Esophagus mucosa (tissue), 1 donor: ENCODE results near the gene TK2. TPM values are rescaled to one million over a fixed set of nuclear protein-coding genes. Genes with fewer than 3 reads are reported as not detected.
"Not testable (repeated sequence)": the region's sequence is repeated elsewhere in the genome, so short reads cannot be mapped to it uniquely, and the experiment has no call there.

Experiments
- ATAC-seq: fragments of 200-7000 bp; cut with Tn5 transposase; one replicate; pipeline ENCODE4 v1.9.1; 2020
- total RNA-seq: library from RNA; stranded (reverse); gene quantifications from one replicate; pipeline ENCODE4 v1.2.4, GENCODE V29; 2023
- donor health status: DM: yes; HTN: yes; CAD: no.

The TK2 gene
- total RNA-seq, 1 donor from 2014 or later: 8.5 TPM

DNA sequence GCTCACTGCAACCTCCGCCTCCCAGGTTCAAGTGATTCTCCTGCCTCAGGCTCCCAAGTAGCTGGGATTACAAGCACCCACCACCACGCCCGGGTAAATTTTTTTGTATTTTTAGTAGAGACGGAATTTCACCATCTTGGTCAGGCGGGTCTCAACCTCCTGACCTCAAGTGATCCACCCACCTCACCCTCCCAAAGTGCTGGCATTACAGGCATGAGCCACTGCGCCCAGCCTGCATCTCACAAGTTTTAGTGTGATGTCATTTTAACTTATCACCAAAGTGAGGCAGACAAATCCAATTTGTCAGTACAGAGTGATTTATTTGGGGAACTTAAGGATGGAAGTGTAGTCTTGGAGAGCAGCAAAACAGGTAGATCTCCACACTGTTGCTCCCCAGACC, 83.3 kb downstream of the TK2 start:
- ATAC-seq: not testable (repeated sequence)

- ATAC-seq: not testable (repeated sequence)
These were observed 84.0 kb downstream of the TK2 start for GRCh38 chr16:66465946-66466345.

DNA sequence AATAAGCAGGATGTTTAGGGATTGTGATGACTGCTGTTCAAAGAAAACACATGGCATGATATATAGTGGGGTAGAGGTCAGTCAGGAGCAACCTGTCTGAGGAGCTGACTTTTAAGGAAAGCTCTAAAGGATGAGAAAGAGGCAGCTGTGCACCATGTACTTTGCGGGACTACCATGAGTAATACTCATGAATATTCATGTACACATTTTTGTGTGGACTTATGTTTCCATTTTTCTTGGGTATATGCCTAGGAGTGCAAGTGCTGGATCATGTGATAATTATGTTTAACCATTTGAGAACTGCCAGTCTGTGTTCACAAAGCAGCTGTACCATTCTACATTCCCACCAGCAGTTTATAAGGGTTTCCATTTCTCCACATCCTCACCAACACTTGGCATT, 87.0 kb downstream of the TK2 start:
- ATAC-seq: no peak

DNA sequence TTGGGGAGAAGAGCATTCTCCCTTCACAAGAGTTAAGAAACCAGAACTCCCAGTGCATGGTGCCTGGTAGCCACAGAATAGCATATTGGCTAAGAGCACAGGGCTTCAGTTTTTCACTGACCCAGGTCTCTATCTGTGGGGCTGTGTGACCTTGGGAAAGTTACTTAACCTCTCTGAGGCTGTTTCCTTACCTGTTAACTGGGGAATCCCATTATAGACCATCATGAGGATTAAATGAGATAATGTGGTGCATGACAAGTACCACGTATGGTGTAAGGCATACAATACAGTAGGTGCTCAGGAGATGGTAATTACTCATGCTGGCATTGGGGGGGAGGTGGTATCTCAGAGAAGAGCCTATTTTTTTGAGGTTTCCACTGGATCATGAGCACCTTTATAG, 89.2 kb downstream of the TK2 start:
- ATAC-seq: no peak

GRCh38 chr16:66459878-66460277, 90.0 kb downstream of the TK2 start:
- no peak for ATAC-seq

DNA sequence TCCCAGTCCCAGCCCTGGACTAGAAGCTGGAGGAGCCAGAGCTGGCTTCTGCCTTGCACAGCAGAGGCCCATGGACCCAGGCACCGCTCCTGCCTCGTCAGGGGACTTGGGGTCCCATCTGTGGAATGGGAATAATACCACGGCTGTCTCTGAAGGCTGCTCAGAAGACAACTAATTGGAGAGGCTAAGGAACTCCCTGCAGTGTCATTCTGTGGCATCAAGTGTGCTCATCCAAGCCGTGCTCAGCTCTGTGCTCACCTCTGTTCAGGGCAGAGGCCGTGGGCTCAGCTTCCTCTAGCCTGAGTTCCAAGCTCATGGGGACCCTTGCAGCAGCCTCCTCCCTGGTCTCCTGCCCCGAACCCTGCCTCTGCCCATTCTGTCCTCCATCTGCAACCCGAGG, 91.1 kb downstream of the TK2 start:
- ATAC-seq: no peak

GRCh38 chr16:66458292-66458691, 91.6 kb downstream of the TK2 start:
- no peak for ATAC-seq

Other genes starting within 250 kb of the TK2 start
- 5.3 TPM for gene CDH5, start 183.4 kb downstream of the TK2 start, total RNA-seq
- gene BEAN1, start 122.8 kb downstream of the TK2 start, total RNA-seq: 0.92 TPM
- gene CKLF, start 2.5 kb upstream of the TK2 start, total RNA-seq: 14.2 TPM
- 0.60 TPM for gene CMTM1, start 16.3 kb upstream of the TK2 start, total RNA-seq
- not detected for gene CMTM2, start 29.3 kb upstream of the TK2 start, total RNA-seq
- 3.7 TPM for gene CMTM3, start 54.6 kb upstream of the TK2 start, total RNA-seq
- gene CMTM4, start 146.6 kb upstream of the TK2 start, total RNA-seq: 13.1 TPM
- 69.4 TPM for gene DYNC1LI2, start 201.5 kb upstream of the TK2 start, total RNA-seq